Activated naive CD8-positive, alpha-beta T cell treated with anti-CD3 and anti-CD28 coated beads, Interleukin-2, amount 50 U/mL, for 16 hours (primary cell): ENCODE results near the gene CYTH3.
"Not testable (repeated sequence)": the region's sequence is repeated elsewhere in the genome, so short reads cannot be mapped to it uniquely, and the experiment has no call there.

Experiments used
- DNase-seq: peaks from one replicate; pipeline ENCODE4 v3.0.0-alpha.2; 2020; ENCODE audit warnings: low read depth, low spot score

The CYTH3 gene

GRCh38 chr7:6153646-6154541, 118.5 kb downstream of the CYTH3 start:
- DNase-seq: no peak

- DNase-seq: no peak
Measured at GRCh38 chr7:6151994-6152735, 120.3 kb downstream of the CYTH3 start.

- not testable (repeated sequence) for DNase-seq
Measured at GRCh38 chr7:6151527-6151926, 120.9 kb downstream of the CYTH3 start.

- DNase-seq: no peak
Measured at GRCh38 chr7:6149996-6150395, 122.4 kb downstream of the CYTH3 start.

- DNase-seq: no peak
Measured at GRCh38 chr7:6148724-6149360, 123.6 kb downstream of the CYTH3 start.

- DNase-seq: no peak
Measured at GRCh38 chr7:6147627-6148026, 124.8 kb downstream of the CYTH3 start.

- no peak for DNase-seq
Measured at GRCh38 chr7:6146666-6147065, 125.8 kb downstream of the CYTH3 start.

- DNase-seq: no peak
Measured at GRCh38 chr7:6143997-6144396, 128.4 kb downstream of the CYTH3 start.

GRCh38 chr7:6142871-6143380, 129.5 kb downstream of the CYTH3 start:
- no peak for DNase-seq

- DNase-seq: no peak
Measured at GRCh38 chr7:6139189-6139996, 133.0 kb downstream of the CYTH3 start.

GRCh38 chr7:6136475-6136874, 135.9 kb downstream of the CYTH3 start:
- no peak for DNase-seq

- DNase-seq: no peak
Measured at GRCh38 chr7:6133249-6133648, 139.2 kb downstream of the CYTH3 start.

- no peak for DNase-seq
Measured at GRCh38 chr7:6130007-6130587, 142.3 kb downstream of the CYTH3 start.

- DNase-seq: no peak
Measured at GRCh38 chr7:6128205-6128604, 144.2 kb downstream of the CYTH3 start.

- DNase-seq: no peak
Measured at GRCh38 chr7:6127110-6127490, 145.3 kb downstream of the CYTH3 start.

GRCh38 chr7:6123843-6124242, 148.6 kb downstream of the CYTH3 start:
- no peak for DNase-seq

GRCh38 chr7:6121141-6121540, 151.3 kb downstream of the CYTH3 start:
- DNase-seq: no peak

- no peak for DNase-seq
Measured at GRCh38 chr7:6117533-6117932, 154.9 kb downstream of the CYTH3 start.

- DNase-seq: no peak
Measured at GRCh38 chr7:6116211-6116610, 156.2 kb downstream of the CYTH3 start.
